ENCODE data around the gene UGCG. TPM values are rescaled to one million over a fixed set of nuclear protein-coding genes. Genes with fewer than 3 reads are reported as not detected.

Gene UGCG
- total and polyA plus RNA-seq, 2 of the 8 experiments (the other 6 are each of a cell fraction or from before 2014, with no cell fraction given), result 14.9 to 34.0 TPM

- no peak for TF ChIP-seq SUZ12 (IDR thresholded peaks at IDR 0.05; ENCODE audit: low read length)
- TF ChIP-seq SIX5 (IDR thresholded peaks at IDR 0.05; ENCODE audit: low read depth, low read length), result no peak
- TF ChIP-seq POLR2AphosphoS5 (IDR thresholded peaks at IDR 0.05; ENCODE audit: low read depth, low read length), result no peak
- TF ChIP-seq CHD2 (IDR thresholded peaks at IDR 0.05; ENCODE audit: low read length), result no peak
- TF ChIP-seq, protein P1, sequence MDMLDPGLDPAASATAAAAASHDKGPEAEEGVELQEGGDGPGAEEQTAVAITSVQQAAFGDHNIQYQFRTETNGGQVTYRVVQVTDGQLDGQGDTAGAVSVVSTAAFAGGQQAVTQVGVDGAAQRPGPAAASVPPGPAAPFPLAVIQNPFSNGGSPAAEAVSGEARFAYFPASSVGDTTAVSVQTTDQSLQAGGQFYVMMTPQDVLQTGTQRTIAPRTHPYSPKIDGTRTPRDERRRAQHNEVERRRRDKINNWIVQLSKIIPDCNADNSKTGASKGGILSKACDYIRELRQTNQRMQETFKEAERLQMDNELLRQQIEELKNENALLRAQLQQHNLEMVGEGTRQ (IDR thresholded peaks at IDR 0.05; ENCODE audit: low read length), result no peak
- TF ChIP-seq HDAC6 (IDR thresholded peaks at IDR 0.05; ENCODE audit: low read depth, low read length), result no peak
- no peak for TF ChIP-seq MAX (IDR thresholded peaks at IDR 0.05)
- no peak for TF ChIP-seq YY1 (IDR thresholded peaks at IDR 0.05; ENCODE audit: low read depth, low read length)
- no peak for TF ChIP-seq CBX5 (IDR thresholded peaks at IDR 0.05; ENCODE audit: low read depth, low read length)
- TF ChIP-seq POLR2A (IDR thresholded peaks at IDR 0.05; ENCODE audit: control extremely low read depth in 1 of 2, low read depth in 2 of 2, low read length in 2 of 2), result no peak
- TF ChIP-seq JUND (IDR thresholded peaks at IDR 0.05; ENCODE audit: low read length), result no peak
- no peak for TF ChIP-seq SIN3A (conservative IDR thresholded peaks at IDR 0.05 in 1 of 2, IDR thresholded peaks at IDR 0.05 in 1 of 2; ENCODE audit: low read depth in 1 of 2, low read length in 2 of 2)
- TF ChIP-seq SRF (IDR thresholded peaks at IDR 0.05; ENCODE audit: low read depth, low read length), result no peak
- ChIA-PET POLR2A (ENCODE audit: partially characterized antibody) (no interaction called here), CTCF (ENCODE audit: partially characterized antibody) (interaction anchor here (1.0 to 1.3 kb wide), 3 partner anchors 8 to 19 kb away, joined by 3 read pairs; no protein-coding TSS in a partner anchor)
- Histone ChIP-seq H2BK20ac (ENCODE audit: low read length) (no peak overlapping the region), H4K20me1 (replicated peaks in 1 of 2; ENCODE audit: control insufficient read depth in 1 of 2, insufficient read depth in 2 of 2, low read length in 2 of 2) (no peaks in the 10 kb centered on the region), H3K79me2 (ENCODE audit: control insufficient read depth in 1 of 2, insufficient read depth in 2 of 2, low read length in 2 of 2) (no peaks in the 10 kb centered on the region), H2BK120ac (replicated peaks; ENCODE audit: low read depth, low read length) (no peak overlapping the region), H2AFZ (ENCODE audit: low read length) (no peak overlapping the region; the same call in 1 of the 2 replicates), H3K4me1 (replicated peaks in 1 of 4; ENCODE audit: control insufficient read depth in 3 of 4, insufficient read depth in 4 of 4, low read length in 3 of 4) (no peaks in the 10 kb centered on the region), H2BK5ac (ENCODE audit: low read depth, low read length) (no peak overlapping the region), H3K18ac (ENCODE audit: extremely low read depth, low read length) (no peak overlapping the region), H3K23me2 (ENCODE audit: low read depth, low read length) (no peaks in the 10 kb centered on the region), H2BK15ac (ENCODE audit: low read length) (no peak overlapping the region), H3K4me3 (ENCODE audit: extremely low read depth in 1 of 4, insufficient read depth in 2 of 4, low read depth in 3 of 4, low read length in 4 of 4) (no peak overlapping the region), H3K4me2 (ENCODE audit: insufficient read depth in 1 of 2, low read depth in 2 of 2, low read length in 2 of 2) (no peak overlapping the region), H3K36me3 (ENCODE audit: control insufficient read depth in 2 of 4, insufficient read depth in 4 of 4, low read length in 3 of 4) (no peaks in the 10 kb centered on the region), H3K56ac (replicated peaks; ENCODE audit: insufficient read length, low read depth, low read length) (no peak overlapping the region), H3K9ac (replicated peaks in 1 of 4; ENCODE audit: extremely low read depth in 1 of 4, low read depth in 3 of 4, low read length in 3 of 4) (no peak overlapping the region), H4K8ac (ENCODE audit: extremely low read depth, insufficient read depth, low read length) (no peak overlapping the region), H4K91ac (replicated peaks; ENCODE audit: insufficient read length, low read length) (no peak overlapping the region), H3K14ac (ENCODE audit: insufficient read length) (no peak overlapping the region), H3K27me3 (replicated peaks in 1 of 4; ENCODE audit: control insufficient read depth in 3 of 4, extremely low read depth in 1 of 4, insufficient read depth in 3 of 4, low read length in 3 of 4) (no peaks in the 10 kb centered on the region), H4K5ac (ENCODE audit: insufficient read length, low read depth, low read length) (no peak overlapping the region), H2AK5ac (ENCODE audit: low read depth, low read length) (no peak overlapping the region), H2BK12ac (ENCODE audit: low read depth, low read length) (no peak overlapping the region), H3K9me3 (ENCODE audit: insufficient read depth in 2 of 2, low read depth in 1 of 2, low read length in 1 of 2) (no peaks in the 10 kb centered on the region), H3K79me1 (ENCODE audit: low read depth, low read length) (no peaks in the 10 kb centered on the region), H3K4ac (replicated peaks; ENCODE audit: insufficient read length, low read depth, low read length) (no peak overlapping the region), H3K27ac (ENCODE audit: low read depth, low read length) (no peak overlapping the region), H3K23ac (ENCODE audit: insufficient read length) (no peak overlapping the region)
- DNase-seq (ENCODE audit: low read depth in 1 of 2, low spot score in 2 of 2) (no peak), FAIRE-seq (no peak)
- WGBS, 2 experiments (ENCODE audit: extremely low coverage in 1 of 2, insufficient coverage in 1 of 2, insufficient read length in 1 of 2, insufficient replicate concordance in 2 of 2, low coverage in 1 of 2, low lambda C conversion rate in 2 of 2, missing lambda C conversion rate in 1 of 2), result 91% methylated on average over 3 of the region's 3 CpGs; no CpG with 5 or more reads in 1 of the 2 experiments
These were observed 47.7 kb downstream of the UGCG start for GRCh38 chr9:111944241-111944866.

Measured in H1 (cell line).